Neural progenitor cell (in vitro differentiated cells): ENCODE data around the gene TPP2. TPM values are rescaled to one million over a fixed set of nuclear protein-coding genes. Genes with fewer than 3 reads are reported as not detected.

Source experiments
- DNase-seq: peaks from one replicate; pipeline ENCODE4 v3.0.0-alpha.2; 2016; ENCODE audit warnings: low spot score
- H2AFZ ChIP-seq: fragments of 200-600 bp; sonication (generic); replicated peaks from 2 replicates; pipeline ENCODE4 v1.6.1; 2016; ENCODE audit warnings: antibody characterized with exemption
- H3F3A ChIP-seq: fragments of 200-600 bp; sonication (generic); 2 replicates; pipeline ENCODE4 v1.6.1; 2016; ENCODE audit warnings: antibody characterized with exemption, low read depth
- H3K27ac ChIP-seq: fragments of 200-600 bp; sonication (generic); 2 replicates; pipeline ENCODE4 v1.5.1; 2016; ENCODE audit warnings: mild to moderate bottlenecking
- H3K27me3 ChIP-seq: fragments of 200-600 bp; sonication (generic); 2 replicates; pipeline ENCODE4 v1.6.1; 2016; ENCODE audit warnings: mild to moderate bottlenecking, moderate library complexity
- H3K36me3 ChIP-seq: fragments of 200-600 bp; sonication (generic); 2 replicates; pipeline ENCODE4 v1.5.1; 2016
- H3K4me1 ChIP-seq: fragments of 200-600 bp; sonication (generic); 2 replicates; pipeline ENCODE4 v1.6.1; 2016; ENCODE audit warnings: mixed run types
- H3K4me2 ChIP-seq: fragments of 200-600 bp; sonication (generic); 2 replicates; pipeline ENCODE4 v1.6.1; 2016
- H3K4me3 ChIP-seq: fragments of 200-600 bp; sonication (generic); 2 replicates; pipeline ENCODE4 v1.5.1; 2016
- H3K79me2 ChIP-seq: fragments of 200-600 bp; sonication (generic); 2 replicates; pipeline ENCODE4 v1.6.1; 2016; ENCODE audit warnings: low read depth
- H3K9ac ChIP-seq: fragments of 200-600 bp; sonication (generic); 2 replicates; pipeline ENCODE4 v1.6.1; 2016
- H3K9me3 ChIP-seq: fragments of 200-600 bp; sonication (generic); 2 replicates; pipeline ENCODE4 v1.5.1; 2016; ENCODE audit warnings: low read depth
- H4K20me1 ChIP-seq: fragments of 200-600 bp; sonication (generic); 2 replicates; pipeline ENCODE4 v1.6.1; 2016; ENCODE audit warnings: low read depth
- H3K27ac Mint-ChIP-seq: 3 replicates; pipeline ENCODE4 v1.8.0; 2021; ENCODE audit warnings: mixed read lengths
- H3K27me3 Mint-ChIP-seq: 2 replicates; pipeline ENCODE4 v1.8.0; 2022; ENCODE audit warnings: low read depth, mild to moderate bottlenecking, inconsistent platforms, moderate library complexity, mixed read lengths; ENCODE audit not compliant: insufficient read depth
- H3K36me3 Mint-ChIP-seq: 3 replicates; pipeline ENCODE4 v1.8.0; 2021; ENCODE audit warnings: mixed read lengths
- H3K4me1 Mint-ChIP-seq: 3 replicates; pipeline ENCODE4 v1.8.0; 2021; ENCODE audit warnings: mixed read lengths
- H3K4me3 Mint-ChIP-seq: 3 replicates; pipeline ENCODE4 v1.8.0; 2021; ENCODE audit warnings: mild to moderate bottlenecking, moderate library complexity, mixed read lengths
- H3K9me3 Mint-ChIP-seq: 3 replicates; pipeline ENCODE4 v1.8.0; 2020; ENCODE audit warnings: mixed read lengths
- CTCF ChIP-seq: fragments of 200-600 bp; sonication (generic); IDR thresholded peaks from 2 replicates; pipeline ENCODE4 v1.5.1; 2017; ENCODE audit warnings: antibody characterized with exemption, mild to moderate bottlenecking
- EZH2 ChIP-seq: fragments of 200-600 bp; sonication (generic); IDR thresholded peaks from 2 replicates; pipeline ENCODE4 v1.6.1; 2017; ENCODE audit warnings: antibody characterized with exemption, mild to moderate bottlenecking, moderate library complexity
- EZH2phosphoT487 ChIP-seq: fragments of 200-600 bp; sonication (generic); IDR thresholded peaks from 2 replicates; pipeline ENCODE4 v1.6.1; 2017; ENCODE audit warnings: antibody characterized with exemption
- total RNA-seq: library from RNA; depleted of rRNA; stranded (reverse); fragments of >200 nt; gene quantifications from 2 replicates; pipeline ENCODE4 v1.2.3, GENCODE V29; 2015; ENCODE audit warnings: low replicate concordance

Gene TPP2
- total RNA-seq, 1 donor from 2014 or later, result 137 TPM

DNA sequence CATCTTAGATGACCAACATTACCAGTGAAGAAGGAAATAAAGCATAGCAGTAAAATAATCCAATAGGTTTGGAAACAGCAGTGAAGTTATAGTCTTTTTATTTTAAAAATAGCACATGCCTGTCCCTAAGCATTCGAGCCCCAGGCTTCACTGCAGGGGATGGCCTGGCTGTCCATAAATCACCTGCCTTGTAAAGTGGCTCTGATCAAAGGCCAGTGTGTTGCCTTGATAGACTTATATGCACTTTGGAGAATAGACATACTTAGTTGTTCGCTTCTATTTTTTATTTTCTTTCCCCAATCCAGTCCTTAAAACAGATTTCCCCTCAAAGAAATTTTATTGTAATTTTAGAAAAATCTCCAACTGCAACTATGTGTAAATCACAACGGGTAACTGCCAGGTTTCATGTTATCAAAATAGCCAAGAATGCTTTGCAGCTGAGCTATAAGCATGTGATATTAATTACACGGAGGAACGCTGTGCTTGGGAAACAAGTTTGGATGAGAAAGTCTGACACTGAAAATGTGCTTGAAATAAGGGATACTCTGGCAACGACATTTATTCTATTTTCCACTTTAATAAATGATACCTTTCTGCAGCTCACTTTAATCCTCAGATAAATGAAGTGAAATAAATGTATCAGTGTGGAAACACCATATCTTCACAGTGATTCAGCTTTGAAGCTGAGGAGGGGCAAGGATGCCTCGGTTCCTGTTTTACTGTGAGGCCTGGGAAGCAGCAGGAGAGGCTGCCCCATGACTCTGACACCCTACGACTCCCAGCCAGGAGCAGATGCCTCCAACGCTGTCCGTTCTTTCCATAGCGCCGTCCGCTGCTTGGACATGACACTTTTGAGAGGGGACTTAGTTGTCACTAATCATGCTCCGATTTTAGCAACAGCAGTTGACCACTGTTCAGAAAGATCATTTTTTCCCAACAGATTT, 103.6 kb downstream of the TPP2 start:
- Histone ChIP-seq H3K4me3 (no peak overlapping the region), H3K27ac (no peak overlapping the region), H3K9me3 (no peaks in the 10 kb centered on the region), H2AFZ (no peak overlapping the region), H3K36me3 (no peaks in the 10 kb centered on the region), H3F3A (peaks cover 8% of the 10 kb centered on the region), H3K4me1 (peaks cover 12% of the 10 kb centered on the region), H3K79me2 (no peaks in the 10 kb centered on the region), H3K27me3 (no peaks in the 10 kb centered on the region), H3K4me2 (no peak overlapping the region), H4K20me1 (no peaks in the 10 kb centered on the region), H3K9ac (no peak overlapping the region)
- no peak overlapping the region for H3K27ac Mint-ChIP-seq
- H3K36me3 Mint-ChIP-seq, result no peaks in the 10 kb centered on the region
- H3K9me3 Mint-ChIP-seq, result peaks cover 5% of the 10 kb centered on the region
- no peaks in the 10 kb centered on the region for H3K27me3 Mint-ChIP-seq
- no peak for TF ChIP-seq EZH2phosphoT487
- TF ChIP-seq CTCF, result no peak
- no peak for TF ChIP-seq EZH2
- DNase-seq, result no peak
- H3K4me1 Mint-ChIP-seq, result peaks cover 17% of the 10 kb centered on the region
- no peak overlapping the region for H3K4me3 Mint-ChIP-seq

DNA sequence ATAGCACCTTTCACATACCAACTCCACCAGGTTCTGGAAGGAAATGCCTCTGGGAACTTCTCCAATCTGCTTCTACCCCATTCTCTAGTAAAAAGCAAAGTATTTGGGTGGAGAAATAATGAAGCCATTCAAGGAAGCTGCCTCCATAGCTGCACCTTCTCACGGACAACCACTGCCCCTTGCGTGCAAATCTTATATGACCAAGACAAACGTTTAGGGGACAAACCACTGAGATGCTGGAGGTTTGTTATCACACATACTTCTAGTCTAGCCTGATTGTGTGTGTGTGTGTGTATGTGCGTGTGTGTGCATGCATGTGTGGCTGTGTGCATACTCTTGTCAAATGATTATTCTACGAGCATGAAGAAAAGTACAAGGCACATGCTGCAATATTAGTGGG, 104.5 kb downstream of the TPP2 start:
- Histone ChIP-seq H3K27ac (no peak overlapping the region), H4K20me1 (no peaks in the 10 kb centered on the region), H3K9ac (no peak overlapping the region), H3F3A (peaks cover 8% of the 10 kb centered on the region), H3K4me1 (peaks cover 11% of the 10 kb centered on the region), H3K27me3 (no peaks in the 10 kb centered on the region), H3K79me2 (no peaks in the 10 kb centered on the region), H2AFZ (no peak overlapping the region), H3K4me3 (no peak overlapping the region), H3K36me3 (no peaks in the 10 kb centered on the region), H3K4me2 (no peak overlapping the region), H3K9me3 (no peaks in the 10 kb centered on the region)
- no peak overlapping the region for H3K4me3 Mint-ChIP-seq
- H3K4me1 Mint-ChIP-seq, result peaks cover 17% of the 10 kb centered on the region
- H3K27me3 Mint-ChIP-seq, result no peaks in the 10 kb centered on the region
- H3K36me3 Mint-ChIP-seq, result no peaks in the 10 kb centered on the region
- H3K27ac Mint-ChIP-seq, result no peak overlapping the region
- no peak for DNase-seq
- TF ChIP-seq EZH2phosphoT487, result no peak
- TF ChIP-seq CTCF, result no peak
- no peak for TF ChIP-seq EZH2
- peaks cover 5% of the 10 kb centered on the region for H3K9me3 Mint-ChIP-seq

DNA sequence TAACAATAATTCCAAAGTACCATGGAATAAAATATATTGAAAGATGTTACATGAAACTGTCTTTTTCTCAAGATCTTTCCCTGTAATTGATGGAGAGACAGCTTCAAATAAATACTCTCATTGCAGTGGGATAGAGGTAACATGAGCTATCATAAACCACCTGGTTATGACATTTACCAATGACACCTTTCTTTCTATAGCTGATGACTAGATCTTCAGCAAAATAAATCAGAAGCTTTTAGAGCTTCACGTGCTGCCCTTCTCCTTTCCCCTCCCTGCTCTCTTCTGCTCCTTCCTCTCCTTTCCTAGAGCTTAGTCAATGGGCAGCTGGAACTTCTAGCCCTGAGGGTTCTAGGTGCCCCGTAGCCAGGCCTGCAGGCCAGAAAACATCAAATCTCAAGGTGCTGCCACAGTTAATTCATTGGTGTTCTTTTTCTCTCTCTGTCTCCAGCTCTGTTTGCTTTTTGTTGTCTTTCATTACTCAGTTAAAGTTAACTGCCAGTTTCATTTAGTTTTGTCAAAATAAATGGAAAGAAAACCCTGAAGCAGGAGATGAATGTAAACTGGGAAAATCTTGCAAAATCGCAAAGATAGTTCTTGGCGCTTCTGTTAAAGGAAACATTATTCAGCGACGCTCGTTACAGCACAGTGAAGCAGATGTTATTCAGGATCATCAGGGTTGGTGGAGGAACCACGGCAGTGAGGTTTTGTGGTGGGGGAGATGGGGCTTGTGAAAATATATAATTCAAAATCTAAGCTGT, 106.4 kb downstream of the TPP2 start:
- H3K9me3 Mint-ChIP-seq, result peaks cover 5% of the 10 kb centered on the region

More for the DNA sequence above, 106.4 kb downstream of the TPP2 start:
- H3K79me2 ChIP-seq, result no peaks in the 10 kb centered on the region
- TF ChIP-seq CTCF (no peak), EZH2phosphoT487 (no peak), EZH2 (no peak)
- H3K4me1 ChIP-seq, result no peaks in the 10 kb centered on the region
- H3K9me3 ChIP-seq, result no peaks in the 10 kb centered on the region
- H3K27me3 ChIP-seq, result no peaks in the 10 kb centered on the region
- H3K27me3 Mint-ChIP-seq, result no peaks in the 10 kb centered on the region
- no peak overlapping the region for H3K9ac ChIP-seq
- no peak overlapping the region for H3K4me3 ChIP-seq
- no peak for DNase-seq
- no peaks in the 10 kb centered on the region for H4K20me1 ChIP-seq
- no peak overlapping the region for H3K4me3 Mint-ChIP-seq
- H3K4me1 Mint-ChIP-seq, result peaks cover 11% of the 10 kb centered on the region
- H3K27ac ChIP-seq, result no peak overlapping the region
- H3K36me3 Mint-ChIP-seq, result no peaks in the 10 kb centered on the region
- no peaks in the 10 kb centered on the region for H3K36me3 ChIP-seq
- no peaks in the 10 kb centered on the region for H3F3A ChIP-seq
- H2AFZ ChIP-seq, result no peak overlapping the region
- no peak overlapping the region for H3K4me2 ChIP-seq
- H3K27ac Mint-ChIP-seq, result no peak overlapping the region
